ENCODE results near the gene TET1. TPM values are rescaled to one million over a fixed set of nuclear protein-coding genes. Genes with fewer than 3 reads are reported as not detected.

Gene TET1
- total and polyA plus RNA-seq, 2 experiments from 2014 or later, result 37.2 to 90.5 TPM

- no peaks in the 10 kb centered on the region; the same call in 2 of the 3 replicates for H3K9me3 Mint-ChIP-seq
- H3K27ac Mint-ChIP-seq, result no peak overlapping the region
- no peak overlapping the region for H3K4me2 ChIP-seq
These were observed 108.8 kb downstream of the TET1 start for GRCh38 chr10:68668972-68669371.

More at GRCh38 chr10:68668972-68669371, 108.8 kb downstream of the TET1 start:
- no peaks in the 10 kb centered on the region for H3K4me1 Mint-ChIP-seq
- Histone ChIP-seq H3K4me3 (no peak overlapping the region), H3F3A (replicated peaks; ENCODE audit: low read depth) (peaks cover under 1% of the 10 kb centered on the region; the same call in 1 of the 2 replicates), H3K27ac (ENCODE audit: low read depth) (no peak overlapping the region), H3K79me2 (replicated peaks; ENCODE audit: insufficient read depth) (peaks cover 10% of the 10 kb centered on the region), H3K36me3 (ENCODE audit: insufficient read depth) (peaks cover 38% of the 10 kb centered on the region), H3K4me1 (ENCODE audit: insufficient read depth) (no peaks in the 10 kb centered on the region), H2AFZ (no peak overlapping the region), H3K9me2 (ENCODE audit: insufficient read depth) (no peaks in the 10 kb centered on the region), H4K20me1 (replicated peaks; ENCODE audit: insufficient read depth) (0 out of 2 replicates have a peak, but pooled peaks cover 4% of the 10 kb centered on the region), H3K27me3 (ENCODE audit: insufficient read depth) (no peaks in the 10 kb centered on the region)
- no peak for ATAC-seq
- no peak for TF ChIP-seq EZH2phosphoT487 (IDR thresholded peaks at IDR 0.05; ENCODE audit: unreplicated experiment)
- TF ChIP-seq, protein P1, sequence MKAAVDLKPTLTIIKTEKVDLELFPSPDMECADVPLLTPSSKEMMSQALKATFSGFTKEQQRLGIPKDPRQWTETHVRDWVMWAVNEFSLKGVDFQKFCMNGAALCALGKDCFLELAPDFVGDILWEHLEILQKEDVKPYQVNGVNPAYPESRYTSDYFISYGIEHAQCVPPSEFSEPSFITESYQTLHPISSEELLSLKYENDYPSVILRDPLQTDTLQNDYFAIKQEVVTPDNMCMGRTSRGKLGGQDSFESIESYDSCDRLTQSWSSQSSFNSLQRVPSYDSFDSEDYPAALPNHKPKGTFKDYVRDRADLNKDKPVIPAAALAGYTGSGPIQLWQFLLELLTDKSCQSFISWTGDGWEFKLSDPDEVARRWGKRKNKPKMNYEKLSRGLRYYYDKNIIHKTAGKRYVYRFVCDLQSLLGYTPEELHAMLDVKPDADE (IDR thresholded peaks at IDR 0.05), result no peak
- TF ChIP-seq NANOG (IDR thresholded peaks at IDR 0.05; ENCODE audit: borderline replicate concordance), result no peak
- TF ChIP-seq JUNB (IDR thresholded peaks at IDR 0.05; ENCODE audit: unreplicated experiment), result no peak
- no peak for TF ChIP-seq EZH2 (IDR thresholded peaks at IDR 0.05; ENCODE audit: low read depth, unreplicated experiment)
- TF ChIP-seq CREB1 (CRISPR knock-in tag; IDR thresholded peaks at IDR 0.05; ENCODE audit: low read depth), result no peak
- TF ChIP-seq, protein P2, sequence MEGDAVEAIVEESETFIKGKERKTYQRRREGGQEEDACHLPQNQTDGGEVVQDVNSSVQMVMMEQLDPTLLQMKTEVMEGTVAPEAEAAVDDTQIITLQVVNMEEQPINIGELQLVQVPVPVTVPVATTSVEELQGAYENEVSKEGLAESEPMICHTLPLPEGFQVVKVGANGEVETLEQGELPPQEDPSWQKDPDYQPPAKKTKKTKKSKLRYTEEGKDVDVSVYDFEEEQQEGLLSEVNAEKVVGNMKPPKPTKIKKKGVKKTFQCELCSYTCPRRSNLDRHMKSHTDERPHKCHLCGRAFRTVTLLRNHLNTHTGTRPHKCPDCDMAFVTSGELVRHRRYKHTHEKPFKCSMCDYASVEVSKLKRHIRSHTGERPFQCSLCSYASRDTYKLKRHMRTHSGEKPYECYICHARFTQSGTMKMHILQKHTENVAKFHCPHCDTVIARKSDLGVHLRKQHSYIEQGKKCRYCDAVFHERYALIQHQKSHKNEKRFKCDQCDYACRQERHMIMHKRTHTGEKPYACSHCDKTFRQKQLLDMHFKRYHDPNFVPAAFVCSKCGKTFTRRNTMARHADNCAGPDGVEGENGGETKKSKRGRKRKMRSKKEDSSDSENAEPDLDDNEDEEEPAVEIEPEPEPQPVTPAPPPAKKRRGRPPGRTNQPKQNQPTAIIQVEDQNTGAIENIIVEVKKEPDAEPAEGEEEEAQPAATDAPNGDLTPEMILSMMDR (conservative IDR thresholded peaks at IDR 0.05; ENCODE audit: low read depth in 2 of 2), result no peak
- TF ChIP-seq REST (IDR thresholded peaks at IDR 0.05; ENCODE audit: unreplicated experiment), result no peak
- TF ChIP-seq STAT1 (IDR thresholded peaks at IDR 0.05; ENCODE audit: unreplicated experiment), result no peak
- no peak for TF ChIP-seq ZNF462 (CRISPR knock-in tag; IDR thresholded peaks at IDR 0.05)
- no peak for TF ChIP-seq POLR2AphosphoS5 (IDR thresholded peaks at IDR 0.05; ENCODE audit: low read depth)
- no peak for TF ChIP-seq ZNF331 (CRISPR knock-in tag; IDR thresholded peaks at IDR 0.05; ENCODE audit: low read depth)
- no peak for TF ChIP-seq ZNF114 (CRISPR knock-in tag; IDR thresholded peaks at IDR 0.05)
- H3K4me3 Mint-ChIP-seq, result no peak overlapping the region
- no peaks in the 10 kb centered on the region for H3K27me3 Mint-ChIP-seq (ENCODE audit: insufficient read depth, low read depth, poor library complexity)
- H3K36me3 Mint-ChIP-seq (ENCODE audit: low read depth), result peaks cover 65% of the 10 kb centered on the region
- DNase-seq (ENCODE audit: low spot score), result no peak

Data from GM23338 (cell line).